ENCODE data around the gene ARHGAP6. TPM values are rescaled to one million over a fixed set of nuclear protein-coding genes. Genes with fewer than 3 reads are reported as not detected.

ARHGAP6 gene
- polyA plus RNA-seq, 3 donors = 0.31 to 1.1 (median 0.40) TPM

DNA sequence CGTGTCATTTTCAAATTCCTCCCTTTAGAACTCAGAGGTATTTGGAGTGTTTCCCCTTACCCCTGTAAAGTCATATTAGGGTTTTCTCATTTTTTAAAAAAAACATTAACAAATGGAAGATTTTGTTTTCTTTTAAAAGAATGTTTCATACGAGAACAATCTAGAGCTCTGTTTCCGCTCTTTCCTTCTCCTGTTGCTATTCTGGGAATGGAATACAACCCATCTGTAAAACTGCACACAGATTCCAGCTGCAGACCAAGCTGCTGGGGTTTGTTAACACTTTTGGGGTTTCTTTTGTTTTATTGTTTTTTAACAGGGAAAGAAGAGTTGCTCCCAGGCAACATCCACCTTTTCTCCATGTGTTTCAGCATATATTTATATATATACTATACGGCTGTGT is 493.3 kb downstream of the ARHGAP6 start:
- Mint-ChIP-seq H3K4me1 (peaks cover 4% of the 10 kb centered on the region), H3K27me3 (ENCODE audit: low read depth in 3 of 3) (peaks cover 1 to 7% (median 3%) of the 10 kb centered on the region in 3 donors), H3K4me3 (no peak overlapping the region), H3K9me3 (peaks cover 0 to 5% (median 0%) of the 10 kb centered on the region in 7 donors), H3K27ac (no peak overlapping the region), H3K36me3 (no peaks in the 10 kb centered on the region)
- no CpG with 5 or more reads among the region's 4 CpGs for WGBS (ENCODE audit: insufficient coverage)
- Histone ChIP-seq H3K9ac (ENCODE audit: insufficient read depth, low read length, poor library complexity, severe bottlenecking) (no peak overlapping the region), H3K4me3 (replicated peaks in 1 of 3; ENCODE audit: low read depth in 2 of 3, low read length in 3 of 3) (no peak overlapping the region), H3K36me3 (replicated peaks in 1 of 2; ENCODE audit: control insufficient read depth in 1 of 2, insufficient read depth in 2 of 2, low read length in 2 of 2) (no peaks in the 10 kb centered on the region), H2AFZ (ENCODE audit: insufficient read depth, low read depth, low read length, poor library complexity, severe bottlenecking) (no peak overlapping the region), H3K27ac (ENCODE audit: low read depth in 1 of 2, low read length in 2 of 2) (no peak overlapping the region), H3K4me2 (replicated peaks; ENCODE audit: extremely low read depth, low read length, poor library complexity, severe bottlenecking) (no peak overlapping the region), H3K4me1 (ENCODE audit: control insufficient read depth in 1 of 2, insufficient read depth in 2 of 2, low read length in 2 of 2) (no peaks in the 10 kb centered on the region), H3K9me3 (replicated peaks in 1 of 2; ENCODE audit: control insufficient read depth in 1 of 2, insufficient read depth in 1 of 2, low read length in 2 of 2) (no peaks in the 10 kb centered on the region), H3K27me3 (ENCODE audit: control insufficient read depth in 2 of 2, insufficient read depth in 2 of 2, low read length in 2 of 2) (no peaks in the 10 kb centered on the region), H3K79me2 (ENCODE audit: insufficient read depth, low read length) (no peaks in the 10 kb centered on the region), H4K20me1 (ENCODE audit: insufficient read depth, low read length) (no peaks in the 10 kb centered on the region)
- DNase-seq = no peak
- TF ChIP-seq, protein P1, sequence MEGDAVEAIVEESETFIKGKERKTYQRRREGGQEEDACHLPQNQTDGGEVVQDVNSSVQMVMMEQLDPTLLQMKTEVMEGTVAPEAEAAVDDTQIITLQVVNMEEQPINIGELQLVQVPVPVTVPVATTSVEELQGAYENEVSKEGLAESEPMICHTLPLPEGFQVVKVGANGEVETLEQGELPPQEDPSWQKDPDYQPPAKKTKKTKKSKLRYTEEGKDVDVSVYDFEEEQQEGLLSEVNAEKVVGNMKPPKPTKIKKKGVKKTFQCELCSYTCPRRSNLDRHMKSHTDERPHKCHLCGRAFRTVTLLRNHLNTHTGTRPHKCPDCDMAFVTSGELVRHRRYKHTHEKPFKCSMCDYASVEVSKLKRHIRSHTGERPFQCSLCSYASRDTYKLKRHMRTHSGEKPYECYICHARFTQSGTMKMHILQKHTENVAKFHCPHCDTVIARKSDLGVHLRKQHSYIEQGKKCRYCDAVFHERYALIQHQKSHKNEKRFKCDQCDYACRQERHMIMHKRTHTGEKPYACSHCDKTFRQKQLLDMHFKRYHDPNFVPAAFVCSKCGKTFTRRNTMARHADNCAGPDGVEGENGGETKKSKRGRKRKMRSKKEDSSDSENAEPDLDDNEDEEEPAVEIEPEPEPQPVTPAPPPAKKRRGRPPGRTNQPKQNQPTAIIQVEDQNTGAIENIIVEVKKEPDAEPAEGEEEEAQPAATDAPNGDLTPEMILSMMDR (IDR thresholded peaks at IDR 0.05) = no peak
- intact Hi-C loops (cut with micrococcal nuclease) = no loop called here

DNA sequence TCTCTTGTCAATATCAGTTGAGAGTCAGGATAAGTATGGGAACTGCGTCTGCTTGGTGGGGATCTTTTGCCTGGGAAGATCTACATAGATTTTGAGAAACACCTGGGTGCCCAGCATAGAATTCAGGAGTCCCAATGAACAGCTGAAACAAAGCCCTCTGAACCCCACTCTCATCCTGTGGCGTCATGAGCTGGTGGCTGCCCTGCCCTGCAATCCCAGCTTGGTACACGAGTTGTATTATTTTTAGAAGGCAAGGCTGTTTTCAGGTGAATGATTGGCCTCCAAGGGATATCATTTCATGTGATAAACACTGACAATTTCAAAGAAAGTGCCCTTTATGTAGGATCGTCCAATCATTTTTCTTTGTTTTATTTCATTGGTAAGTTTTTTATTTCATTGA is 493.8 kb downstream of the ARHGAP6 start:
- H3K79me2 ChIP-seq (ENCODE audit: insufficient read depth, low read length) = no peaks in the 10 kb centered on the region
- no peak overlapping the region for H3K9ac ChIP-seq (ENCODE audit: insufficient read depth, low read length, poor library complexity, severe bottlenecking)
- Mint-ChIP-seq H3K9me3 (peaks cover 0 to 5% (median 0%) of the 10 kb centered on the region in 7 donors), H3K27ac (no peak overlapping the region), H3K4me3 (no peak overlapping the region), H3K4me1 (peaks cover 4% of the 10 kb centered on the region), H3K36me3 (no peaks in the 10 kb centered on the region), H3K27me3 (ENCODE audit: low read depth in 3 of 3) (peaks cover 1 to 7% (median 3%) of the 10 kb centered on the region in 3 donors)
- H3K27me3 ChIP-seq (ENCODE audit: control insufficient read depth in 2 of 2, insufficient read depth in 2 of 2, low read length in 2 of 2) = no peaks in the 10 kb centered on the region
- no peak overlapping the region for H2AFZ ChIP-seq (ENCODE audit: insufficient read depth, low read depth, low read length, poor library complexity, severe bottlenecking)
- no peak overlapping the region for H3K4me3 ChIP-seq (replicated peaks in 1 of 3; ENCODE audit: low read depth in 2 of 3, low read length in 3 of 3)
- TF ChIP-seq, protein P1 (IDR thresholded peaks at IDR 0.05) = no peak
- no peak overlapping the region for H3K4me2 ChIP-seq (replicated peaks; ENCODE audit: extremely low read depth, low read length, poor library complexity, severe bottlenecking)
- intact Hi-C loops (cut with micrococcal nuclease) = no loop called here
- no peaks in the 10 kb centered on the region for H3K4me1 ChIP-seq (ENCODE audit: control insufficient read depth in 1 of 2, insufficient read depth in 2 of 2, low read length in 2 of 2)
- H3K27ac ChIP-seq (ENCODE audit: low read depth in 1 of 2, low read length in 2 of 2) = no peak overlapping the region
- no CpG with 5 or more reads among the region's 4 CpGs for whole genome bisulfite sequencing (ENCODE audit: insufficient coverage)
- H4K20me1 ChIP-seq (ENCODE audit: insufficient read depth, low read length) = no peaks in the 10 kb centered on the region
- no peaks in the 10 kb centered on the region for H3K36me3 ChIP-seq (replicated peaks in 1 of 2; ENCODE audit: control insufficient read depth in 1 of 2, insufficient read depth in 2 of 2, low read length in 2 of 2)
- no peaks in the 10 kb centered on the region for H3K9me3 ChIP-seq (replicated peaks in 1 of 2; ENCODE audit: control insufficient read depth in 1 of 2, insufficient read depth in 1 of 2, low read length in 2 of 2)
- DNase-seq = no peak
